NCI-H510A treated with DMSO at 0.1 percent for 48 hours (cell line): Measurements from ENCODE around the gene LEPR.
"Not testable (repeated sequence)": the region's sequence is repeated elsewhere in the genome, so short reads cannot be mapped to it uniquely, and the experiment has no call there.

Experiments
- DNase-seq: peaks from one replicate; lab custom pipeline; 2025; lab: John Stamatoyannopoulos, UW

LEPR gene

DNA sequence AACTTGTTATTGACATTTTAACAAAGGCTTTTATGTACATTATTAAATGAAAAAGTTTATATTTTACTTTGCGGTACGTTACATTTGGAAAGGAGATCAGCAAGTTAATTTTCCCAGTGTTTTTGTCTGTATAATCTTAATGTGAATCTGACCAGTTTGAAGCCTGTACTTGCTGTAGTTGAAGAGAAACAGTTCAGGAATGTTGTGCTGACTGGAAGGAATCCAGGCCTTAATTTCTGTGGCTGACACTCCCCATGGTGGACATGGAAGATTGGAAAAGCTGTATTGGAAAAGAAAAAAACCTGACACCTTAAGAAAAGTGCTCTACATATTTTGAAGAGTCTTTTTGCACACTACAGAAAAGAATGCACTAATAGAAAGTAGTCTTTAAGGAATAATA, 15.5 kb downstream of the LEPR start:
- DNase-seq: no peak

DNA sequence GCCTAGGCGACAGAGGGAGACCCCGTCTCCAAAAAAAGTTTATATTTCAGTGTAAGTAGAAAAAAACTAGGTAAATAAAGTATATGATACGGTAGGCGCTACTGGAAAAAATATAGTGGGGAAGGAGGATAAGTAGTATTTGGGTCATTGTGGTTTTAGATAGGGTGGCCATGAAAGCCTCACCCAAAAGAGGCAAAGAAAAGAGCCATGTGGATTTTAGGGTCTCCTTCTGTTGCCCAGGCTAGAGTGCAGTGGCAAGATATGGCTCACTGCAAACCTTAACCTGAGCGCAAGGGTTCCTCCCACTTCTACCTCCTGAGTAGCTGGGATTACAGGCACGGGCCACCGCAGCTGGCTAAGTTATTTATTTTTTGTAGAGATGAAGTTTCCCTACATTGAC, 17.1 kb downstream of the LEPR start:
- DNase-seq: no peak

DNA sequence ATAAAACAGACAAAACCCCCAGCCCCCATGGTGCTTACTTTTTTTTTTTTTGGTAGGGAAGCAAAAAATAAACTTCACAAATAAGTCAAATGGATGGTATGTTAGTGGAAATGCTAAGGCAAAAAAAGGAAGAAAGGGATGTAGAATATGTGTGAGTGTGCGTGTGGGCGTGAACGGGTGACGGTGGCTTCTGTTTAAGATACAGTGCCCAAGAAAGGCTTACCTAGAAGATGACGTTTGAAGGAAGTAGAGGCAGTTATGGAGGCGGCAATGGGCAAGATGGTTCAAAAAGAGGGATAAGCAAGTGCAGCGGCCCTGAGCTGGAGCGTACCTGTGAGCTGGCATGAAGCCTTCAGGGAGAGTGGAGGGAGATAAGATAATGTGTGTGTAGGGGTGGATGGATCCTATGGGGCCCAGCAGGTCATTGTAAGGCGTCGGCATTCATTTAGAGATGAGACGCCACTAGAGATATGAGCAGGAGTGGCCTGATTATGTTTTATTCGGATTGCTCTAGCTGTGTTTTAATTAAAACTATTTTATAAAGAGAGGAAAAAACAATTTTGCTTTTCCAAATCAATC, 19.9 kb downstream of the LEPR start:
- DNase-seq: no peak

DNA sequence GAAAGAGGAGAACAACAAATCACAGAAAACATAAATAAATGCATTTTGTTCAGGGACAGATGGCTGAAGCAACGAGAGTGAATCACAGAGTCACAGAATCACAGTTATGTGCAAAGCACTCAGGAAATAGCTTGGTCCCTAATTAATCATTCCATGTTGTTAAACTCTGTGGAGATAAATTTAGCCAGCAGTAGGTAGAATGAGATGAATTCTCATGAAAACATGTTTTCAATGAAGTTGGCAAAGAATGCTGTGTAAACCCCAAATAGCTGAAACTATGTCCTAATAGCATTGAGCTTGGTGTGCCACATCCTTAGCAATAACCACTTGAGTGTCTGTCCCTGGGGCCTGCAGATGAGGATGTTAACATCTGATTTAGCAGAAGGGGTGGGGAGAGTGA, 20.4 kb downstream of the LEPR start:
- no peak for DNase-seq

DNA sequence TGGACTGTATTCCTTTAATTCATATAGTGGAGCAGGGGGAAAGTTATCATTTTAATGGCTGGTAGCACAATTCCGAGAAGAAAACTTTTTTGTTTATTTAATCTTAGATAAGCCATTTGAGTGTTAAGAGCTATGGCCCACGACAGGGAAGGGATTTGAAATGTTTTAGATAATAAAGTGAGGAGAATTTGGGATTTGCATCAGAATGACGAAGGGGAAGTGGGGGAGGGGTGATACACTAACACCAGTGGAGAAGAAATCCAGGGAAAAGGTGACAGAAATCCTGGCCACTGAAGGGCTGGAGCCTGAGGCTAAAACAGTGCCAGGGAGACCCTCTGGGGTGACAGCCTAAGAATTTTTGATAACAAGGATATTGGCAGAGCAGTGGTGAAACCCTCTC, 21.0 kb downstream of the LEPR start:
- no peak for DNase-seq

DNA sequence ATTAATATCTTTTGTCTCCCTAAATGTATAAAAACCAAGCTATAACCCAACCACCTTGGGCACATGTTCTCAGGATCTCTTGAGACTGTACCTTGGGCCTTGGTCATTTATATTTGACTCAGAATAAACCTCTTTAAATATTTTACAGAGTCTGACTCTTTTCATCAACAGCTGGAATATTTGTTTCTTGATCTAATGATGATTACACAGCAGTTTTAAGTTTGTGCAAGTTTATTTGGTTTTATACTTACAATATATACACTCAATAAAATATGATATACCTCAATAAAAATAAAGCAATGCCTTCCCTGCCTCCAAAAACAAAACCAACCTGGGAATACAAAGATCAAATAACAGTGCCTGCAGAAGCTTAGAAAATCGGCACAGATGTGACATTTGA, 22.0 kb downstream of the LEPR start:
- no peak for DNase-seq

DNA sequence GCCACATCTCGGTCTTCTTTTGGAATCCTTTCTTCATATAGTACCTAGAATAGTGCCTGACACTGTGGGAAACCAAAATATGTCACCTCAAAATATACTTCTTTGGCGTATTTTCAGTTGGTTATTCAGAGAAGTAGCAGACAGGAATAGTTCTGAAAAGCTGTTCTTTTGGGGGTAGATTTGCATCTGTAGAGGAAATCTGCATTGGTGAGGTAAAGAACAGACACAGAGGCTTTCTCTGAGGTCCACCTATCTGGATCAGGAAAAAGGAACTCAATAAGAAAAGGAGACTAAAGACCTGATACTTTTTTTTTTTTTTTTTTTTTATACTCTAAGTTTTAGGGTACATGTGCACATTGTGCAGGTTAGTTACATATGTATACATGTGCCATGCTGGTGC, 23.2 kb downstream of the LEPR start:
- DNase-seq: no peak

DNA sequence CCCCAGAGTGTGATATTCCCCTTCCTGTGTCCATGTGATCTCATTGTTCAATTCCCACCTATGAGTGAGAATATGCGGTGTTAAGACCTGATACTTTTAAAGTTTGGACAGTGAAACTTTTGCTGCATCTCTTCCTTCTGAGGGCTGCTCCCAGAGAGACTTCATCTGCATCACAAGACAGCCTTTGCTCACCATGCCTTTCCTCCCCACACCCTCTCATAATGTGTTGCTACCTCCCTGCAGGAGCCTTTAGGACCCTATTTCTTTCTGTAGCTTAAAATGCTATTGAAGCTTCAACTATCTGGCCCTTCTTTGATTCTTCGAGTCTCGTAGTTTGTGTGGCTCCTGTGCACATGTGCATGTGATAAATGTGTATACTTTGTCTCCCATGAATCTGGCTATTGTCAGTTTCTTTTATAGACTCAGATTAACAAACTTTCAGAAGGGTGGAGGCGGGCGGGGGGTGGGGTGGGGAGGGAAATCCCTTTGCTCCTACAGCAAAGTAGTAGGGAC, 23.7 kb downstream of the LEPR start:
- no peak for DNase-seq

DNA sequence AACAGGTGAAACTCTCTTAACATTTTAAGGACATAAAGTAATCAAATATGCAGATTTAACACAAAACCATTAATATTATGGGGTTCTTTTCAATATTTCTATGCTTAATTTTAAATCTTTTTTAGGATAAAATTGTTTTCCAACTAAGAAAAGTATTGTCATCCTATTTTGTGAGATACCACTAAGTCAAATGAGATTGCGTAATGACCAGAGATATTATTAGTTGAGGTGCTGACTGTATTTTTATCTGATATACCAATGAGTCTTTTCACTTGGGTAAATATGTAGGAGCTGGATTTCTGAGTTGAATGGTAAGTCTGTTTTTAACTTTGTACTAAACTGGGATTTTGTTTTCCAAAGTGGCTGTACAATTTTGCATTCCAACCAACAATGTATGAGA, 25.4 kb downstream of the LEPR start:
- no peak for DNase-seq

DNA sequence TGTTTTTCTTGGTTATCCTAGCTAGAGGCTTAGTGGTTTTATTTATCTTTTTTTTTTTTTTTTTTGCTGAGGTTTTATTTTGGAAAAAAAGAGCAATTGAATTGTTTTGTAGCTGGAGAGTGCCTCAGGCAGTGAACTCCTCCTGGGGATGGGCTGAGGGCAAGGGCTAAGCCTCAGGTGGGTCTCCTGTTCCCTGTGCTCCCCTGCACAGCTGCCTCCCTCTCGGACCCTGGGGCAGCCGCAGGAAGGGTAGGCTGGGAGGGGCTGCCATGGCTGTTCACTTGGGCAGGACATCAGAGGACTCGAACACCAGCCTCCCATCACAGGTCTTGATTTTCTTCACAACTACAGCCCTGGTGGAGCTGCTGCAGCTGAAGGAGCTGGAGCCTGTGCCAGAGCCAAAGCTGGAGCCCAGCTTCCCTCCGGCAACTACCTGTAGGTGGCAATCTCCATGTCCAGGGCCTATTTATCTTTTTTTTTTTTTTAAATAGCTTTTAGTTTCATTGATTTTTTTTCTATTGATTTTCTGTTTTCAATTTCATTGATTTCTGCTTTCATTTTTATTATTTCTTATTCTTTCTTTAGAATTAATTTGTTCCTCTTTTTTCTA, 28.9 kb downstream of the LEPR start:
- no peak for DNase-seq

DNA sequence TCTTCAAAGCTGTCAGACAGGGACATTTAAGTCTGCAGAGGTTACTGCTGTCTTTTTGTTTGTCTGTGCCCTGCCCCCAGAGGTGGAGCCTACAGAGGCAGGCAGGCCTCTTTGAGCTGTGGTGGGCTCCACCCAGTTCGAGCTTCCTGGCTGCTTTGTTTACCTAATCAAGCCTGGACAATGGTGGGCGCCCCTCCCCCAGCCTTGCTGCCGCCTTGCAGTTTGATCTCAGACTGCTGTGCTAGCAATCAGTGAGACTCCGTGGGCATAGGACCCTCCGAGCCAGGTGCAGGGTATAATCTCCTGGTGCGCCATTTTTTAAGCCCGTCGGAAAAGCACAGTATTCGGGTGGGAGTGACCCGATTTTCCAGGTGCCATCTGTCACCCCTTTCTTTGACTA, 35.2 kb downstream of the LEPR start:
- DNase-seq: not testable (repeated sequence)

DNA sequence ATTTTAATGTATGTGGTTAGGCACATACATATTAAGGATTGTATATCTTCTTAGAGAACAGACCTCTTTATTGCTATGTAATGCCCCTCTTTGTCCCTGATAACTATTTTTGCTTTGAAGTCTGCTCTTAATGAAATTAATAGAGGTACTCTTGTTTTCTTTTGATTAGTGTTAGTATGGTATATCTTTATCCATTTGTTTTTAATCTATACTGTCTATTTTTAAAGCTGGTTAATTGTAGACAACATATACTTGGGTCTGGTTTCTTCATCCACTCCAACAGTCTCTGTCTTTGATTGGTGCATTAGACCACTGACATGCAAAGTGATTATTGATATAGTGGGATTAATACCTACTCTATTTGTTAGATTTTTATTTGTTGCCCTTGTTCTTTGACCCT, 36.0 kb downstream of the LEPR start:
- no peak for DNase-seq

DNA sequence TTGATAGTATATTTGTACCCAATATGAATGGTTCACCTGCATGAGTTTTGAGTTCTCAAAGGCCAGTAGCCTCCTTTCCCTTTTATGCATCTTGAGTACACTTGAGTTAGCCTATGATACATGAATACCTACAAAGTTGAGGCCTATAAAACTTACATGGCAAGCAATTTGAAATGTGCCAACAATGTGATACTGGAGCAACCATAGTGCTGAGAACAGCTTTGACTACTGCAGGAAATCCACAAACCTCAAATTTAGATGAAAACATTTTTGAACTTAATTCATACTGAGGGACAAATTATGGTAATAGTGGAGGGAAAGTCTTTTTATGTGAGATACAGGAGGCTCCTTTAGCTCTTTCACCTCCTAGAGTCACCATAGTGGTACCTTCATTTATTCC, 37.4 kb downstream of the LEPR start:
- DNase-seq: no peak

DNA sequence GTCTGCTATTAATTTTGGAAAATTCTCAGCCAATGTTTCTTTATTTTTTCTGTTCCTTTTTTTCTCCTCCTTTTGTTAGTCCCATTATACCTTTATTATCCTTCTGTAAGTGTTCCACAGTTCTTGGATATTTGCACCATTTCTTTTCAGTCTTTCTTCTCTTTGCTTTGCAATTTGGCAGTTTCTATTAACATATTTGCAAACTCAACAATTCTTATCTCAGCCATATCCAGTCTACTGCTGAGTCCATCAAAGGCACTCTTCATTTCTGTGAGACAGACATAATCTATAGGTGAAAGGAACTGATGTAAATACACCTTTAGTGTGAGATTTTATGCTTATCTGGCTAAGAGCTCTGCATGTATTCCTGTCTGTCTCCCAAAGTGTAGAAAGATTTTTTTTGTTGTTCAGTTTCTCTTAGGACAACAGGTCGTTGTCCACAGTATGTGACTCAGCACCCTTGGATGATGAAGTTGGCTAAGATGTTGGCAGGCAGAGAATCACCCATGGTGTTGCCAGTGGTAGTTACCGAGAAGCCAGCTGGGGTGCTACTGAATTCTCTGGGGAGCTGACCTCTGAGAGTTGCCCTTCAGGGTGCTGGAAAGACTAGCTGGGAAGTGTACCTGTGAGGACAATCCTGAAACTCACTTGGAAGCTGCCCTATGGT, 38.4 kb downstream of the LEPR start:
- DNase-seq: no peak

DNA sequence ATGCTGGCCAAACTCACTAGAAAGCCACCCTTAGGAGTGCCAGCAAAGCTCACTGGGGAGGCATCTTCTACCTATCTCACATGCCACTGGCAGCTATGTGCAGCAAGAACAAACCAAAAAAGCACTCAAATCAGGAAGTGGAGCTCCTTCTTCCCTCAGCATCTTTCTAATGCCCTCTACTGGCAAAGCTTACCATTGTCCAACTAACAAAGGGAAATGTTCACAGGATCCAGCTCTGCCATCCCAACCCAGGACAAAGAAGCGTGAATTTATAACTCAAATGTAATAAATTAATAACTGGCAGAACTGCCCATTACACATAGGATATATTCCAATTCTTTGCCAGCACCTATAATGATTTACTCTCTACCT, 38.9 kb downstream of the LEPR start:
- DNase-seq: peak; percentile 37

DNA sequence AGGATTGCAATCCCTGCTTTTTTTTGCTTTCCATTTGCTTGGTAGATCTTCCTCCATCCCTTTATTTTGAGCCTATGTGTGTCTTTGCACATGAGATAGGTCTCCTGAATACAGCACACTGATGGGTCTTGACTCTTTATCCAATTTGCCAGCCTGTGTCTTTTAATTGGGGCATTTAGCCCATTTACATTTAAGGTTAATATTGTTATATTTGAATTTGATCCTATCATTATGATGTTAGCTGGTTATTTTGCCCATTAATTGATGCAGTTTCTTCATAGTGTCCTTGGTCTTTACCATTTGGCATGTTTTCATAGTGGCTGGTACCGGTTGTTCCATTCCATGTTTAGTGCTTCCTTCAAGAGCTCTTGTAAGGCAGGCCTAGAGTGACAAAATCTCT, 45.4 kb downstream of the LEPR start:
- not testable (repeated sequence) for DNase-seq

DNA sequence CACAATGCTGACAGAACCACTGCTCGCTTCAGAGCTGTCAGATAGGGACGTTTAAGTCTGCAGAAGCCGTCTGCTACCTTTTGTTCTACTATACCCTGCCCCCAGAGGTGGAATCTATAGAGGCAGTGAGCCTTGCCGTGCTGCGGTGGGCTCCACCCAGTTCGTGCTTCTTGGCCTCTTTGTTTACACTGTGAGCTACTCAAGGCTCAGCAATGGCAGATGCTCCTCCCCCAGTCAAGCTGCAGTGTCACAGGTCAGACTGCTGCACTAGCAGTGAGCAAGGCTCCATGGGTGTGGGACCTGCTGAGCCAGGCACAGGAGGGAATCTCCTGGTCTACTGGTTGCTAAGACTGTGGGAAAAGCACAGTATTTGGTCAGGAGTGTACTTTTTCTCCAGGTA, 47.1 kb downstream of the LEPR start:
- DNase-seq: peak; percentile 91

DNA sequence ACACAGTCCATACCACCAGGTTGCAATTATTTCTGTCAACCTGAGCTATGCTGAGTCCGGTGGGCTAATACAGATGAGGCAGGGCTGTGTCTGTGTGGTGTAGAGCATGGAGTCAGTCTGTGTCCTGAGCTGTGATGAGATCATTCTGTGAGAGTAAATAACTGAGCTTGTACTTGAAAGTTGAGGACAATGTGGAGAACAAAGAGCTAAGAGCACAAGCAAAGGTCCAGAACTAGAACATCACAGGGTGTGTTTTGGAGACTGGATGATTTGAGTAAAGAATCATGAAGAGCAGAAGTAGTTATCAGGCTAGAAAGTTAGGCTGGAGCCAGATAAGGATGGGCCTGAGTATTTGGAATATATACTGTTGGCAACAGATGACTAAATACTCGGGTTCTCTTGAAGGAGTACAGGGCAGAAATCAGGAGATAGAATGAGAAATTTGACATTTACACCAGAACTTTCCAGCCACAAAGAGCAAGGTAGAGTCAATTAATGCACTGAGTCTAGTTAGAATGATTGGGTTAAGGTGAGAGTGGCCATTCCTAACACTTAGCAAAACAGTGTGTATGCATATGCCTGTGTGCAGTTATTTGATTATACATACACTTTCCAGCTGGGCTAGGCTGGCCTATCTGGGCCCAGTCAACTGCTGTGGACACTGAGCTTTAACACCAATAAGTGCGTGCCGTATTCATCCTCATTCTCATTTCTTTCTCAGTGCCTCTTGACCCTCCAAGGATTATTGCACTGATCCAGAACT, 48.8 kb downstream of the LEPR start:
- DNase-seq: peak; percentile 36

DNA sequence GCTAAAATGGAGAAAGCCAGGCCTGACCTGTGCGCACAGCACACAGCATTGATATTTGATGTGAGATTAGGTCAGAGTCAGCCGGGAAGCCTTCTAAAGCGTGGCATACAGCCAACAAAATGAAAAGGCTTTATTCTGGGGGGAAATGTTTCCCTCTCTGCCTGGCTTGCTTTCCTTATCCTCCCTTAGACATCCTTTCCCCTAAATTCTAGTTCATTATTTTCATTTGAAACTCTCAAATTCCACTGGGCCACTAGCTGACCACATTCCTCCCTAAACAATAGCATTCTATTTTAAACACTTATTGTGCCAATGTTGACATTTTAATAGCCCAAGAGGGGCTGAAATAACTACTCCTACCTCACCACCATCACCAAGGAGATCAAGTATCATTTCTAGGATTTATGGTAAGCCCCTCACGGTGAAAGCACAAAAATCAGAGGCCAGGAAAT, 49.4 kb downstream of the LEPR start:
- peak; percentile 49 for DNase-seq
